Measurements from ENCODE around the gene HSD11B1. TPM values are rescaled to one million over a fixed set of nuclear protein-coding genes. Genes with fewer than 3 reads are reported as not detected.
A peak's percentile ranks its signal among the peaks of the same experiment; 100 is the strongest.

Gene HSD11B1
- total RNA-seq, 1 donor from 2014 or later = not detected

GRCh38 chr1:209759829-209760359, 55.2 kb downstream of the HSD11B1 start:
- H3K4me1 ChIP-seq (ENCODE audit: control insufficient read depth in 3 of 3, insufficient read depth in 3 of 3, low read length in 3 of 3) = peaks cover 7 to 17% (median 10%) of the 10 kb centered on the region in 3 donors
- no peaks in the 10 kb centered on the region for H3K9me3 ChIP-seq (ENCODE audit: control insufficient read depth in 3 of 3, low read length in 3 of 3)
- H3K36me3 ChIP-seq (ENCODE audit: control insufficient read depth in 3 of 3, insufficient read depth in 3 of 3, low read length in 3 of 3) = peaks cover 0 to 2% (median 0%) of the 10 kb centered on the region in 3 donors
- no peaks in the 10 kb centered on the region for H3K27me3 ChIP-seq (ENCODE audit: control insufficient read depth in 3 of 3, insufficient read depth in 3 of 3, low read length in 3 of 3)
- peak overlapping the region in 2 of 3 donors; percentile 41 to 48 for H3K4me3 ChIP-seq (ENCODE audit: low read length in 3 of 3)
- H3K9ac ChIP-seq (ENCODE audit: low read depth in 1 of 3, low read length in 3 of 3) = peak overlapping the region in 2 of 3 donors; percentile 33 to 46
- no peak overlapping the region for H3K27ac ChIP-seq (ENCODE audit: low read depth, low read length)

- no peaks in the 10 kb centered on the region for H3K9me3 ChIP-seq (ENCODE audit: control insufficient read depth in 3 of 3, low read length in 3 of 3)
- no peak overlapping the region for H3K27ac ChIP-seq (ENCODE audit: low read depth, low read length)
- H3K36me3 ChIP-seq (ENCODE audit: control insufficient read depth in 3 of 3, insufficient read depth in 3 of 3, low read length in 3 of 3) = peaks cover 0 to 2% (median 0%) of the 10 kb centered on the region in 3 donors
- H3K4me1 ChIP-seq (ENCODE audit: control insufficient read depth in 3 of 3, insufficient read depth in 3 of 3, low read length in 3 of 3) = peaks cover 7 to 17% (median 10%) of the 10 kb centered on the region in 3 donors
- H3K27me3 ChIP-seq (ENCODE audit: control insufficient read depth in 3 of 3, insufficient read depth in 3 of 3, low read length in 3 of 3) = no peaks in the 10 kb centered on the region
- H3K4me3 ChIP-seq (ENCODE audit: low read length in 3 of 3) = no peak overlapping the region
- no peak overlapping the region for H3K9ac ChIP-seq (ENCODE audit: low read depth in 1 of 3, low read length in 3 of 3)
These were observed 56.5 kb downstream of the HSD11B1 start for GRCh38 chr1:209761011-209761635.

GRCh38 chr1:209766051-209766450, 61.4 kb downstream of the HSD11B1 start:
- H3K9ac ChIP-seq (ENCODE audit: low read depth in 1 of 3, low read length in 3 of 3) = no peak overlapping the region
- H3K27me3 ChIP-seq (ENCODE audit: control insufficient read depth in 3 of 3, insufficient read depth in 3 of 3, low read length in 3 of 3) = no peaks in the 10 kb centered on the region
- H3K27ac ChIP-seq (ENCODE audit: low read depth, low read length) = no peak overlapping the region
- H3K4me3 ChIP-seq (ENCODE audit: low read length in 3 of 3) = no peak overlapping the region
- H3K4me1 ChIP-seq (ENCODE audit: control insufficient read depth in 3 of 3, insufficient read depth in 3 of 3, low read length in 3 of 3) = peaks cover 7 to 23% (median 17%) of the 10 kb centered on the region in 3 donors
- no peaks in the 10 kb centered on the region for H3K9me3 ChIP-seq (ENCODE audit: control insufficient read depth in 3 of 3, low read length in 3 of 3)
- no peaks in the 10 kb centered on the region for H3K36me3 ChIP-seq (ENCODE audit: control insufficient read depth in 3 of 3, insufficient read depth in 3 of 3, low read length in 3 of 3)

- no peaks in the 10 kb centered on the region for H3K9me3 ChIP-seq (ENCODE audit: control insufficient read depth in 3 of 3, low read length in 3 of 3)
- H3K36me3 ChIP-seq (ENCODE audit: control insufficient read depth in 3 of 3, insufficient read depth in 3 of 3, low read length in 3 of 3) = no peaks in the 10 kb centered on the region
- H3K4me3 ChIP-seq (ENCODE audit: low read length in 3 of 3) = no peak overlapping the region
- no peak overlapping the region for H3K9ac ChIP-seq (ENCODE audit: low read depth in 1 of 3, low read length in 3 of 3)
- peaks cover 7 to 25% (median 22%) of the 10 kb centered on the region in 3 donors for H3K4me1 ChIP-seq (ENCODE audit: control insufficient read depth in 3 of 3, insufficient read depth in 3 of 3, low read length in 3 of 3)
- no peaks in the 10 kb centered on the region for H3K27me3 ChIP-seq (ENCODE audit: control insufficient read depth in 3 of 3, insufficient read depth in 3 of 3, low read length in 3 of 3)
- no peak overlapping the region for H3K27ac ChIP-seq (ENCODE audit: low read depth, low read length)
These were observed 62.5 kb downstream of the HSD11B1 start for GRCh38 chr1:209767096-209767495.

- H3K4me3 ChIP-seq (ENCODE audit: low read length in 3 of 3) = no peak overlapping the region
- H3K4me1 ChIP-seq (ENCODE audit: control insufficient read depth in 3 of 3, insufficient read depth in 3 of 3, low read length in 3 of 3) = peaks cover 7 to 25% (median 22%) of the 10 kb centered on the region in 3 donors
- no peak overlapping the region for H3K9ac ChIP-seq (ENCODE audit: low read depth in 1 of 3, low read length in 3 of 3)
- H3K9me3 ChIP-seq (ENCODE audit: control insufficient read depth in 3 of 3, low read length in 3 of 3) = no peaks in the 10 kb centered on the region
- no peaks in the 10 kb centered on the region for H3K36me3 ChIP-seq (ENCODE audit: control insufficient read depth in 3 of 3, insufficient read depth in 3 of 3, low read length in 3 of 3)
- H3K27me3 ChIP-seq (ENCODE audit: control insufficient read depth in 3 of 3, insufficient read depth in 3 of 3, low read length in 3 of 3) = no peaks in the 10 kb centered on the region
- no peak overlapping the region for H3K27ac ChIP-seq (ENCODE audit: low read depth, low read length)
These were observed 63.1 kb downstream of the HSD11B1 start for GRCh38 chr1:209767706-209768105.

GRCh38 chr1:209768354-209768774, 63.7 kb downstream of the HSD11B1 start:
- H3K27me3 ChIP-seq (ENCODE audit: control insufficient read depth in 3 of 3, insufficient read depth in 3 of 3, low read length in 3 of 3) = no peaks in the 10 kb centered on the region
- no peaks in the 10 kb centered on the region for H3K9me3 ChIP-seq (ENCODE audit: control insufficient read depth in 3 of 3, low read length in 3 of 3)
- H3K4me1 ChIP-seq (ENCODE audit: control insufficient read depth in 3 of 3, insufficient read depth in 3 of 3, low read length in 3 of 3) = peaks cover 7 to 25% (median 22%) of the 10 kb centered on the region in 3 donors
- H3K9ac ChIP-seq (ENCODE audit: low read depth in 1 of 3, low read length in 3 of 3) = no peak overlapping the region
- H3K27ac ChIP-seq (ENCODE audit: low read depth, low read length) = peak overlapping the region; percentile 52
- H3K36me3 ChIP-seq (ENCODE audit: control insufficient read depth in 3 of 3, insufficient read depth in 3 of 3, low read length in 3 of 3) = no peaks in the 10 kb centered on the region
- peak overlapping the region in 1 of 3 donors; percentile 14 for H3K4me3 ChIP-seq (ENCODE audit: low read length in 3 of 3)

- Histone ChIP-seq H3K27ac (ENCODE audit: low read depth, low read length) (peak overlapping the region; percentile 52), H3K9me3 (ENCODE audit: control insufficient read depth in 3 of 3, low read length in 3 of 3) (no peaks in the 10 kb centered on the region), H3K4me3 (ENCODE audit: low read length in 3 of 3) (peak overlapping the region; percentile 14 to 22 (median 20)), H3K9ac (ENCODE audit: low read depth in 1 of 3, low read length in 3 of 3) (peak overlapping the region in 1 of 3 donors; percentile 8), H3K4me1 (ENCODE audit: control insufficient read depth in 3 of 3, insufficient read depth in 3 of 3, low read length in 3 of 3) (peaks cover 7 to 25% (median 22%) of the 10 kb centered on the region in 3 donors), H3K27me3 (ENCODE audit: control insufficient read depth in 3 of 3, insufficient read depth in 3 of 3, low read length in 3 of 3) (no peaks in the 10 kb centered on the region), H3K36me3 (ENCODE audit: control insufficient read depth in 3 of 3, insufficient read depth in 3 of 3, low read length in 3 of 3) (no peaks in the 10 kb centered on the region)
These were observed 64.7 kb downstream of the HSD11B1 start for GRCh38 chr1:209769171-209769904.

GRCh38 chr1:209769971-209770370, 65.3 kb downstream of the HSD11B1 start:
- H3K27ac ChIP-seq (ENCODE audit: low read depth, low read length) = peak overlapping the region; percentile 52
- H3K27me3 ChIP-seq (ENCODE audit: control insufficient read depth in 3 of 3, insufficient read depth in 3 of 3, low read length in 3 of 3) = no peaks in the 10 kb centered on the region
- no peak overlapping the region for H3K9ac ChIP-seq (ENCODE audit: low read depth in 1 of 3, low read length in 3 of 3)
- H3K36me3 ChIP-seq (ENCODE audit: control insufficient read depth in 3 of 3, insufficient read depth in 3 of 3, low read length in 3 of 3) = no peaks in the 10 kb centered on the region
- peaks cover 7 to 25% (median 22%) of the 10 kb centered on the region in 3 donors for H3K4me1 ChIP-seq (ENCODE audit: control insufficient read depth in 3 of 3, insufficient read depth in 3 of 3, low read length in 3 of 3)
- H3K4me3 ChIP-seq (ENCODE audit: low read length in 3 of 3) = peak overlapping the region in 1 of 3 donors; percentile 35
- H3K9me3 ChIP-seq (ENCODE audit: control insufficient read depth in 3 of 3, low read length in 3 of 3) = no peaks in the 10 kb centered on the region

- Histone ChIP-seq H3K36me3 (ENCODE audit: control insufficient read depth in 3 of 3, insufficient read depth in 3 of 3, low read length in 3 of 3) (no peaks in the 10 kb centered on the region), H3K9ac (ENCODE audit: low read depth in 1 of 3, low read length in 3 of 3) (no peak overlapping the region), H3K4me1 (ENCODE audit: control insufficient read depth in 3 of 3, insufficient read depth in 3 of 3, low read length in 3 of 3) (peaks cover 7 to 25% (median 22%) of the 10 kb centered on the region in 3 donors), H3K9me3 (ENCODE audit: control insufficient read depth in 3 of 3, low read length in 3 of 3) (no peaks in the 10 kb centered on the region), H3K4me3 (ENCODE audit: low read length in 3 of 3) (no peak overlapping the region), H3K27me3 (ENCODE audit: control insufficient read depth in 3 of 3, insufficient read depth in 3 of 3, low read length in 3 of 3) (no peaks in the 10 kb centered on the region), H3K27ac (ENCODE audit: low read depth, low read length) (no peak overlapping the region)
These were observed 66.2 kb downstream of the HSD11B1 start for GRCh38 chr1:209770636-209771415.
